Fibroblast of skin of scalp (primary cell): ENCODE data around the gene OLFM1.
A peak's percentile ranks its signal among the peaks of the same experiment; 100 is the strongest.

Experiments
- DNase-seq: peaks from one replicate; pipeline ENCODE4 v3.0.0-alpha.2; 2013

The OLFM1 gene

GRCh38 chr9:135090547-135090946, 3.1 kb downstream of the OLFM1 start:
- peak; percentile 4 for DNase-seq

GRCh38 chr9:135091545-135091944, 4.1 kb downstream of the OLFM1 start:
- DNase-seq: no peak

- DNase-seq: no peak
Observed at GRCh38 chr9:135093111-135093510, 5.6 kb downstream of the OLFM1 start.

GRCh38 chr9:135093911-135094584, 6.6 kb downstream of the OLFM1 start:
- DNase-seq: no peak

- no peak for DNase-seq
Observed at GRCh38 chr9:135095470-135096407, 8.3 kb downstream of the OLFM1 start.

- DNase-seq: no peak
Observed at GRCh38 chr9:135096408-135096895, 9.0 kb downstream of the OLFM1 start.

- peak; percentile 21 for DNase-seq
Observed at GRCh38 chr9:135098400-135099105, 11.1 kb downstream of the OLFM1 start.

- DNase-seq: no peak
Observed at GRCh38 chr9:135099574-135099973, 12.1 kb downstream of the OLFM1 start.

- no peak for DNase-seq
Observed at GRCh38 chr9:135100241-135100681, 12.8 kb downstream of the OLFM1 start.

GRCh38 chr9:135100725-135101410, 13.4 kb downstream of the OLFM1 start:
- no peak for DNase-seq

- no peak for DNase-seq
Observed at GRCh38 chr9:135101486-135101885, 14.0 kb downstream of the OLFM1 start.

GRCh38 chr9:135101926-135102325, 14.5 kb downstream of the OLFM1 start:
- DNase-seq: no peak

- no peak for DNase-seq
Observed at GRCh38 chr9:135102331-135102730, 14.9 kb downstream of the OLFM1 start.

GRCh38 chr9:135103001-135103446, 15.6 kb downstream of the OLFM1 start:
- DNase-seq: no peak

- no peak for DNase-seq
Observed at GRCh38 chr9:135103931-135104639, 16.6 kb downstream of the OLFM1 start.

GRCh38 chr9:135104761-135105160, 17.3 kb downstream of the OLFM1 start:
- DNase-seq: no peak

GRCh38 chr9:135105211-135105745, 17.8 kb downstream of the OLFM1 start:
- DNase-seq: no peak

GRCh38 chr9:135105938-135106491, 18.5 kb downstream of the OLFM1 start:
- no peak for DNase-seq

GRCh38 chr9:135106551-135107270, 19.2 kb downstream of the OLFM1 start:
- no peak for DNase-seq

- DNase-seq: no peak
Observed at GRCh38 chr9:135107581-135108235, 20.2 kb downstream of the OLFM1 start.
